Pons (tissue), 1 donor: Measurements from ENCODE around the gene RASIP1.
"Not testable (repeated sequence)": the region's sequence is repeated elsewhere in the genome, so short reads cannot be mapped to it uniquely, and the experiment has no call there.

Experiments used
- DNase-seq: peaks from one replicate; pipeline ENCODE4 v3.0.0-alpha.2; 2016; ENCODE audit warnings: low spot score

RASIP1 gene

DNA sequence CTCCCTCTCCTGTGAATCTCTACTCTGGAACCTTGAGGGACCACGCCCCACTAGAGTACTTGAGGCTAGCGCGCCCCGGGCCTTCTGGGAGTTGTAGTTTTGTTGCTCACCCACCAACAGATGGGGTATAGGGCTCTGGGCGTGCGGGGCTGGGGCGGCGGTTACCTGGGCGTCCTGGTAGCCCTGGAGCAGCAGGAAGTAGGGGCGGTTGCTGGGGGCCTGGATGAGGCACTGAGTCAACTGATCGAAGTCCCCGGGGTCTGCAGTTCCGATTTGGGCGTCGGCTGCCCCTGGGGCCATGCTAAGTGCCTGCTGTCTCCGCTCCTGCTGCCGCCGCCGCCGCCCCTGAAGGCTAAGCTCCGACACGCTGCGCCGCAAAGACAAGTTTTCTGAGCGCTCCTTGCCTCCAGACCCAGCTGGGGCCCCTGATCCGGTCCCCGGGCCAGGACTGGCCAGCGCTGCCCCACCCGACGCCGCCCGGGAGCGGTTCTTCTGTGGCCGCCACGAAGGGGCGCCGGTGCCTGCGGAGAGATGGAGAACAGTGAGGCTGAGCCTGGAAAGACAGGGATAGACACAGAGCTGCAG is 5.3 kb downstream of the RASIP1 start:
- DNase-seq: no peak

GRCh38 chr19:48734625-48735024 is 5.8 kb downstream of the RASIP1 start:
- DNase-seq: no peak

- DNase-seq: no peak
These were observed 9.0 kb downstream of the RASIP1 start for GRCh38 chr19:48731452-48731851.

DNA sequence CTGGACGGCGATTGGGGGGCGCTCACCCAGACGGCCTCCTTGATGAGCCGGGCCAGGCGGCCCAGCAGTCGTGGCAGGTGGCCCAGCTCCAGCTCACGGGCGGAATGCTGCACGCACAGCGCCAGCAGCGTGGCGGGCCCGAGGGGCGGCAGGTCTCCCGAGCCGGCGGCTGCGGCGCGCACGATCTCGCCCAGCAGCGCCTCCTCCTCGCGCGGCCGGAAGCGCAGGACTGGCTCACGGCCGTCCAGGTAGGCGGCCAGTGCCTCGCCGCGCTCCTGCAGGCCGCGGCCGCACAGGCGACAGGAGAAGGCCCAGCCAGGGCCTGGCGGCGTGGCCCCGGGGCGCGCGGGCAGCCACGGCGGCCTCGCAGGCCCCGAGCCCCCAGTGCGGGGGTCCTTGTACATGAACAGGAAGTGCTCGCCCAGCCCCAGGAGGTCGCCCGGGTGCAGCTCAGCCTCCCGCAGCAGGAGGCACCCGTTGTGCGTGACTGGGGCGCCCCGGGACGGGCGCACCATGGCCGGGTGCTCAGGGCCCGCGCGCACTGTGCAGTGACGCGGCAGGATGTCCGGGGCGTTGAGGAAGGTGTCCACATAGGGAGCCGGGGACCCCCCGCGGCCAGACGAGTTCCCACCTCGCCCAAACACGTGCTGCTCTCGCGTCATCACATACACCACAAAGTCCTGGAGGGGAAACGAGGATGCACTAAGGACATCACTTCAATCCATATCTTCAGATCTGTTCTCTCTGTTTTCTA is 11.3 kb downstream of the RASIP1 start:
- DNase-seq: no peak

- no peak for DNase-seq
These were observed 13.9 kb downstream of the RASIP1 start for GRCh38 chr19:48726556-48726955.

GRCh38 chr19:48724796-48725753 is 15.3 kb downstream of the RASIP1 start:
- DNase-seq: peak; percentile 75

GRCh38 chr19:48722196-48722708 is 18.2 kb downstream of the RASIP1 start:
- no peak for DNase-seq

DNA sequence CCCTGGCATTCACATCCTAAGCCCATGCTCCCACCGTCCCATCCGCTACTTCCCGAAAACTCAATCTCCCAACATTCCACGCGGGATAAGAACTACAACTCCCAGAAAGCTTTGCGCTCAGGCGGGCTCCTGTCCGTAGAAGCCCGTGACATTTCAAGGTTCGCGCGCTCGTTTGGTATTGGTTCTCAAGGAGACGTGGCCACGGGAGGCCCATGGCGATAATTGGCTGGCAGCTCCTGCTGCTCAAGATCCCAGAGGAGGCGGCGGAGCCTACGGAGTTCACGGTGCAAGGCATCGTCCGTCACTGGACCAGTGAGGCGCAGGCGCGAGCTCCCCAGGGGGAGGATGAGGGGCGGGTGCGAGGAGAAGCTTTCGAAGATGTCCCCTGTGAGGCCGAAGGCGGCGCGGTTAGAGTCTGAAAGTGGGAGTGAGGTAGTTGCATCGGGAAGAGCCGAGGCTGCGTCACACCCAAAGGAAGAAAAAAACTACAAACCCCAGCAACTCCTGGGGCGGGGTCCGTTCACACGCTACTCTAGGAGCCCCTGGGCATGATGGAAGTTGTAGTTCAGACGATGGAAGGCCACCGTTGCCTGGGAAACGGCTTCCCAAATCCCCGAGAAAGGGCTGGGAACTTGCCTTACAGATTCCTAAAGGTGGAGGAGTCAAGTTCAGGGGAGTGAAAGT is 19.7 kb downstream of the RASIP1 start:
- peak; percentile 100 for DNase-seq

GRCh38 chr19:48720251-48720612 is 20.2 kb downstream of the RASIP1 start:
- DNase-seq: no peak

- no peak for DNase-seq
These were observed 20.9 kb downstream of the RASIP1 start, which contains the start of gene MAMSTR for GRCh38 chr19:48719263-48720171. MAMSTR (minus strand) TSS chr19:48719725; CDS start chr19:48719031, 694 bp downstream.

- no peak for DNase-seq
These were observed 21.6 kb downstream of the RASIP1 start for GRCh38 chr19:48718711-48719231.

GRCh38 chr19:48718106-48718505 is 22.3 kb downstream of the RASIP1 start:
- not testable (repeated sequence) for DNase-seq

- no peak for DNase-seq
These were observed 23.7 kb downstream of the RASIP1 start for GRCh38 chr19:48716562-48717291.

- DNase-seq: no peak
These were observed 24.7 kb downstream of the RASIP1 start for GRCh38 chr19:48715681-48716171.

DNA sequence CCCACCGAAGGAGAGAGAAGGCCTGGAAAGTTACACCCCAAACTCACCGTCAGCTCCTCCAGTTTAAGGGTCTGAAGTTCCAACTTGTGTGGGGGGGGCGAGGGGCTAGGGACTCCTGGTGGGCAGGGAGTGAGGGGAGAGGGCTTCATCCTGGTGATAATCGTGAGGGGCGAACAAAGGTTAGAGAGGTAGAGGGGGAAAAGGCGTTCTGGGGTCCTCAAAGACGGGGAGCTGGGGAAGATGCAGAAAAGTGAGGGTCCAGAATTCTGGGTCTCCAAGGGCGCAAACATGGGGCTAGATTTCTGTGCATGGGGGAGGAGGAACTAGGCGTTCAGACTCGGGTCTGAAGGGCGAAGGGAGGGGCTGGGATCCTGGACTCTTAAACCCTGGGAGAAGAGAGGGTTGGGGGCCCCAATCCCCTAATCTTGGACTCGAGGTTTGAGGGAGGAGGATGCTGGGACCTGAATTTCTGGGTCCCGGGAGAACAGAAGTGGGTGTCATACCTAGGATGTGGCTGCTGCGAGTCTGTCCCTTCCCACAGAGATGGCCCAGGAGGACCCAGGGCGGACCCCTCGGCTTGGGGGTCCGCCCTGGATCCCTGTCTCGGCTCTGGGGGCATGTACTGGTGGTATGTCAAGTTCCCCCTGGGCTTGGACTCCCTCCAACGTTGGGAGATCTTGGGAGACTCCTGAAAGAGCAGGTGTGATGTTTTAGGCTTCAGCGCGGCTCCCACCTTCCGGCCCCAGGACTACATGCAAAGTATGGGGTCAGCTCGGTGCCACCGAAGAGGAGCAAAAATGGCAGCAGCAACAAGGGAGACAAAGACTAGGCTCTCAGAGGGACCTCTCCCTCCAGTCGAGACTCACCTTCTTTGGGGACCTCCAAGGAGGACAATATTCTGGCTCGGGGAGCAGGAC is 25.4 kb downstream of the RASIP1 start:
- no peak for DNase-seq

GRCh38 chr19:48713864-48714755 is 26.3 kb downstream of the RASIP1 start:
- DNase-seq: peak; percentile 100
